Measurements from ENCODE around the gene DDX54. TPM values are rescaled to one million over a fixed set of nuclear protein-coding genes. Genes with fewer than 3 reads are reported as not detected.

The DDX54 gene
- total RNA-seq, 1 donor from 2014 or later, result 53.5 TPM

DNA sequence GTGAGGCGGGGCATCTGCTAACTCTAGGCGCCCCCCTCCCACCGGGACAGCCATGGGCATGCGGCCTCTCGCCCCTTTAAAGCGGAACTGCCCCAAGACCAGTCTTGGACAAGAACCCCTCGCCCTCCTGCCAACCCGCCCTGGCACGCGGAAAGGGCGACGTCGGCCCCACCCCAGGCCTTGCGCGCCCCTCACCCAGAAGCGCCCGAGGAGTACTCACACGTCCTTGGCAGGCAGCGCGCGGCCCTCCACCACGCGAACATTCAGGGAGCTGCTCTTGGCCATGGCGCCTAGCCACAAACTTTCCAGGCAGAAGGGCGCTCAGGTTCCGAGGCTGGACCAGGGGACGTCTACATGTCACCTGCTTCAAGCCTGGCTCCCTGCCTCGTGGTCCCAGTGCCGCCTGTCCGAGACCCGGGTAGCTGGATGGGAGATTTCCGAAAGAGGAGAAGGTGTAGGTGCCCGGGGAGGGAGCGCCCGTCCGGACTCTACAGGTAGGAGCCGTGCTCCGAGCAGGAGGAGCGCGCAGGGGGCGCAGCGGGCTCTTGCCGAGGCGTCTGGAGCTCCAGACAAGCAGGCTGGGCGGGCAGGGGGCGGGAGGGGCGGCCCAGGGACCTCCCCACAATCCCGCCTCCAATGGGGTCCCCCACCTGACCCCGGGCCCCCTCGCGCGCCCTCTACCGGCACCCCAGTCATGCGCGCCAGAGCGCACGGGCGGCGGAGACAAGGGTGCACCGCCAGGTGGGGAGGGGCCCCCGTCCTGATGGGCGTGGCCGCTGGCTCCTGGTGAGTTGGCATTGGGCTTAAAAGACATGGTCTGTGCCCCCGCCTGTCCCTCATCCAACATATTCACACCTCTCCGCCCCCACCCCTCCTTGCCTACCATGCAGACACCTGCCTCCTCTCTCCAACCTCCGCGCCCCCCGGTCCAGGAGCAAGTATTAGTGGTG, 49.8 kb downstream of the DDX54 start, which contains the start of gene RASAL1:
Gene RASAL1 (minus strand): TSS at position 584 of the 950 bp plus-strand sequence. CDS start 299 bp downstream, at position 285.
- Mint-ChIP-seq H3K4me3 (ENCODE audit: unreplicated experiment) (no peak within 1 kb of the TSS), H3K4me1 (ENCODE audit: low read depth, unreplicated experiment) (no peaks in the 10 kb centered on the region), H3K36me3 (ENCODE audit: low read depth, unreplicated experiment) (peaks cover 2% of the 10 kb centered on the region), H3K27me3 (ENCODE audit: low read depth, unreplicated experiment) (peaks cover 48% of the 10 kb centered on the region), H3K27ac (ENCODE audit: unreplicated experiment) (peak within 1 kb of the TSS; percentile 26), H3K9me3 (ENCODE audit: unreplicated experiment) (peaks cover 3% of the 10 kb centered on the region)
- Histone ChIP-seq H3K4me2 (ENCODE audit: low read length) (peak within 1 kb of the TSS; percentile 41), H3K9me3 (ENCODE audit: insufficient read depth, low read depth, low read length) (no peaks in the 10 kb centered on the region), H3K4me3 (ENCODE audit: insufficient read depth, low read depth, low read length) (no peak within 1 kb of the TSS), H3K9ac (ENCODE audit: low read length) (no peak within 1 kb of the TSS), H3K27ac (ENCODE audit: low read depth, low read length) (no peak within 1 kb of the TSS), H2AFZ (ENCODE audit: low read depth, low read length) (no peak within 1 kb of the TSS), H3K79me2 (ENCODE audit: insufficient read depth, low read length) (no peaks in the 10 kb centered on the region), H3K36me3 (ENCODE audit: insufficient read depth, low read length) (no peaks in the 10 kb centered on the region), H4K20me1 (ENCODE audit: insufficient read depth, low read length) (no peaks in the 10 kb centered on the region), H3K4me1 (ENCODE audit: insufficient read depth, low read length) (peaks cover 4% of the 10 kb centered on the region), H3K27me3 (ENCODE audit: insufficient read depth, low read length) (peaks cover 12% of the 10 kb centered on the region)
- no peak for DNase-seq (ENCODE audit: low read depth)
- TF ChIP-seq CTCF (IDR thresholded peaks at IDR 0.05; ENCODE audit: insufficient read depth, low read depth, low read length) (no peak), EZH2 (IDR thresholded peaks at IDR 0.05; ENCODE audit: insufficient read depth, low read length) (no peak)
- no peak for FAIRE-seq

DNA sequence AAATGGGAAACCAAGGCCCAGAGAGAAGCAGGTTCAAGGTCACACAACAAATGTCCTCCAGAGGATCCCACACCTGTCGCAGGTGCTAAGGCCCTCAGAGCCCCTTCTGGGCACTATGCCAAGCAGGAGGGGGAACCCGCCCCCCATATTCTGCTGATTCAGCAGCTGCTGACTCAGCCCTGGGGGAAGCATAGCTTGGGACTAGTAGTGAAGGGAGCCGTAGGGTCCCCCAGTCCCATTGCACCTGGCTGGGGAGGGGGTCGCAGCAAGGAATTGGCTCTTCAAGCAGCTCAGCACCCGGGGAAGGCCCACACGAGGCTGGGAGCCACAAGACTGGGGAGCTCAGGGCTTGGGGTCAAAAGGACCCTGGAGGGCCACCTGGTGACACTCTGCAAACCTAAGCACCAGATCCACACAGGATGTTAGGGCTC, 50.7 kb downstream of the DDX54 start:
- H3K4me2 ChIP-seq (ENCODE audit: low read length), result no peak overlapping the region
- H3K9me3 ChIP-seq (ENCODE audit: insufficient read depth, low read depth, low read length), result no peaks in the 10 kb centered on the region
- FAIRE-seq, result no peak
- no peak overlapping the region for H3K27ac Mint-ChIP-seq (ENCODE audit: unreplicated experiment)
- TF ChIP-seq EZH2 (IDR thresholded peaks at IDR 0.05; ENCODE audit: insufficient read depth, low read length) (no peak), CTCF (IDR thresholded peaks at IDR 0.05; ENCODE audit: insufficient read depth, low read depth, low read length) (no peak)
- H3K4me1 Mint-ChIP-seq (ENCODE audit: low read depth, unreplicated experiment), result no peaks in the 10 kb centered on the region
- no peaks in the 10 kb centered on the region for H3K36me3 ChIP-seq (ENCODE audit: insufficient read depth, low read length)
- no peak for DNase-seq (ENCODE audit: low read depth)
- H3K4me3 Mint-ChIP-seq (ENCODE audit: unreplicated experiment), result no peak overlapping the region
- H3K27ac ChIP-seq (ENCODE audit: low read depth, low read length), result no peak overlapping the region
- peaks cover 55% of the 10 kb centered on the region for H3K27me3 Mint-ChIP-seq (ENCODE audit: low read depth, unreplicated experiment)
- peaks cover 2% of the 10 kb centered on the region for H3K36me3 Mint-ChIP-seq (ENCODE audit: low read depth, unreplicated experiment)
- H3K9me3 Mint-ChIP-seq (ENCODE audit: unreplicated experiment), result peaks cover 3% of the 10 kb centered on the region
- H3K9ac ChIP-seq (ENCODE audit: low read length), result no peak overlapping the region
- no peaks in the 10 kb centered on the region for H3K79me2 ChIP-seq (ENCODE audit: insufficient read depth, low read length)
- no peaks in the 10 kb centered on the region for H4K20me1 ChIP-seq (ENCODE audit: insufficient read depth, low read length)
- H2AFZ ChIP-seq (ENCODE audit: low read depth, low read length), result no peak overlapping the region
- peaks cover 4% of the 10 kb centered on the region for H3K4me1 ChIP-seq (ENCODE audit: insufficient read depth, low read length)
- no peak overlapping the region for H3K4me3 ChIP-seq (ENCODE audit: insufficient read depth, low read depth, low read length)
- H3K27me3 ChIP-seq (ENCODE audit: insufficient read depth, low read length), result peaks cover 14% of the 10 kb centered on the region

Measured in astrocyte (in vitro differentiated cells and primary cell).